ENCODE results near the gene ASPRV1.

- TF ChIP-seq NFIC (IDR thresholded peaks at IDR 0.05; ENCODE audit: low read depth, low read length) (no peak), BHLHE40 (IDR thresholded peaks at IDR 0.05; ENCODE audit: borderline replicate concordance in 1 of 2, low read depth in 2 of 2, low read length in 1 of 2) (no peak), SREBF2 (IDR thresholded peaks at IDR 0.05; ENCODE audit: low read length) (no peak), MEF2A (IDR thresholded peaks at IDR 0.05; ENCODE audit: insufficient read depth, low read depth, low read length) (no peak), CHD2 (IDR thresholded peaks at IDR 0.05; ENCODE audit: borderline replicate concordance, low read depth, low read length) (no peak), ZBTB33 (IDR thresholded peaks at IDR 0.05) (no peak)
- TF ChIP-seq, protein P1, sequence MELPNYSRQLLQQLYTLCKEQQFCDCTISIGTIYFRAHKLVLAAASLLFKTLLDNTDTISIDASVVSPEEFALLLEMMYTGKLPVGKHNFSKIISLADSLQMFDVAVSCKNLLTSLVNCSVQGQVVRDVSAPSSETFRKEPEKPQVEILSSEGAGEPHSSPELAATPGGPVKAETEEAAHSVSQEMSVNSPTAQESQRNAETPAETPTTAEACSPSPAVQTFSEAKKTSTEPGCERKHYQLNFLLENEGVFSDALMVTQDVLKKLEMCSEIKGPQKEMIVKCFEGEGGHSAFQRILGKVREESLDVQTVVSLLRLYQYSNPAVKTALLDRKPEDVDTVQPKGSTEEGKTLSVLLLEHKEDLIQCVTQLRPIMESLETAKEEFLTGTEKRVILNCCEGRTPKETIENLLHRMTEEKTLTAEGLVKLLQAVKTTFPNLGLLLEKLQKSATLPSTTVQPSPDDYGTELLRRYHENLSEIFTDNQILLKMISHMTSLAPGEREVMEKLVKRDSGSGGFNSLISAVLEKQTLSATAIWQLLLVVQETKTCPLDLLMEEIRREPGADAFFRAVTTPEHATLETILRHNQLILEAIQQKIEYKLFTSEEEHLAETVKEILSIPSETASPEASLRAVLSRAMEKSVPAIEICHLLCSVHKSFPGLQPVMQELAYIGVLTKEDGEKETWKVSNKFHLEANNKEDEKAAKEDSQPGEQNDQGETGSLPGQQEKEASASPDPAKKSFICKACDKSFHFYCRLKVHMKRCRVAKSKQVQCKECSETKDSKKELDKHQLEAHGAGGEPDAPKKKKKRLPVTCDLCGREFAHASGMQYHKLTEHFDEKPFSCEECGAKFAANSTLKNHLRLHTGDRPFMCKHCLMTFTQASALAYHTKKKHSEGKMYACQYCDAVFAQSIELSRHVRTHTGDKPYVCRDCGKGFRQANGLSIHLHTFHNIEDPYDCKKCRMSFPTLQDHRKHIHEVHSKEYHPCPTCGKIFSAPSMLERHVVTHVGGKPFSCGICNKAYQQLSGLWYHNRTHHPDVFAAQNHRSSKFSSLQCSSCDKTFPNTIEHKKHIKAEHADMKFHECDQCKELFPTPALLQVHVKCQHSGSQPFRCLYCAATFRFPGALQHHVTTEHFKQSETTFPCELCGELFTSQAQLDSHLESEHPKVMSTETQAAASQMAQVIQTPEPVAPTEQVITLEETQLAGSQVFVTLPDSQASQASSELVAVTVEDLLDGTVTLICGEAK (IDR thresholded peaks at IDR 0.05; ENCODE audit: borderline replicate concordance), result no peak
- TF ChIP-seq, protein P2, sequence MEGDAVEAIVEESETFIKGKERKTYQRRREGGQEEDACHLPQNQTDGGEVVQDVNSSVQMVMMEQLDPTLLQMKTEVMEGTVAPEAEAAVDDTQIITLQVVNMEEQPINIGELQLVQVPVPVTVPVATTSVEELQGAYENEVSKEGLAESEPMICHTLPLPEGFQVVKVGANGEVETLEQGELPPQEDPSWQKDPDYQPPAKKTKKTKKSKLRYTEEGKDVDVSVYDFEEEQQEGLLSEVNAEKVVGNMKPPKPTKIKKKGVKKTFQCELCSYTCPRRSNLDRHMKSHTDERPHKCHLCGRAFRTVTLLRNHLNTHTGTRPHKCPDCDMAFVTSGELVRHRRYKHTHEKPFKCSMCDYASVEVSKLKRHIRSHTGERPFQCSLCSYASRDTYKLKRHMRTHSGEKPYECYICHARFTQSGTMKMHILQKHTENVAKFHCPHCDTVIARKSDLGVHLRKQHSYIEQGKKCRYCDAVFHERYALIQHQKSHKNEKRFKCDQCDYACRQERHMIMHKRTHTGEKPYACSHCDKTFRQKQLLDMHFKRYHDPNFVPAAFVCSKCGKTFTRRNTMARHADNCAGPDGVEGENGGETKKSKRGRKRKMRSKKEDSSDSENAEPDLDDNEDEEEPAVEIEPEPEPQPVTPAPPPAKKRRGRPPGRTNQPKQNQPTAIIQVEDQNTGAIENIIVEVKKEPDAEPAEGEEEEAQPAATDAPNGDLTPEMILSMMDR (IDR thresholded peaks at IDR 0.05 in 2 of 3, conservative IDR thresholded peaks at IDR 0.05 in 1 of 3; ENCODE audit: control insufficient read depth in 2 of 3, extremely low read depth in 1 of 3, insufficient read depth in 1 of 3, low read depth in 3 of 3, low read length in 3 of 3), result no peak
Measured at GRCh38 chr2:69946351-69947324, 14.8 kb downstream of the ASPRV1 start.
